Activated naive CD4-positive, alpha-beta T cell treated with anti-CD3 and anti-CD28 coated beads for 36 hours (primary cell): ENCODE data around the gene OR4K1. TPM values are rescaled to one million over a fixed set of nuclear protein-coding genes. Genes with fewer than 3 reads are reported as not detected.

Experiments used
- CTCF ChIA-PET: fragments of 350-600 bp; sonication (Branson Sonifier 250); formaldehyde crosslinking; loops from one replicate; lab custom pipeline; 2021; ENCODE audit warnings: antibody characterized with exemption; lab: Charles Lee
- DNase-seq: peaks from one replicate; pipeline ENCODE4 v3.0.0-alpha.2; 2020
- H3K27ac Mint-ChIP-seq: one replicate; pipeline ENCODE4 v1.8.0; 2021; ENCODE audit warnings: mild to moderate bottlenecking, mixed read lengths
- H3K27me3 Mint-ChIP-seq: one replicate; pipeline ENCODE4 v1.8.0; 2021; ENCODE audit warnings: low read depth, mixed read lengths
- H3K36me3 Mint-ChIP-seq: one replicate; pipeline ENCODE4 v1.8.0; 2021; ENCODE audit warnings: low read depth, mixed read lengths
- H3K4me1 Mint-ChIP-seq: one replicate; pipeline ENCODE4 v1.8.0; 2021; ENCODE audit warnings: low read depth, mixed read lengths
- H3K4me3 Mint-ChIP-seq: one replicate; pipeline ENCODE4 v1.8.0; 2021; ENCODE audit warnings: mild to moderate bottlenecking, moderate library complexity, mixed read lengths
- H3K9me3 Mint-ChIP-seq: one replicate; pipeline ENCODE4 v1.8.0; 2021; ENCODE audit warnings: mixed read lengths
- intact Hi-C: fragments of 100-400 bp; cut with micrococcal nuclease; formaldehyde crosslinking; loops from one replicate; pipeline ENCODE4 v1.15.1; 2023
- total RNA-seq, 2 experiments: library from RNA; stranded (reverse); gene quantifications; one replicate each; pipeline ENCODE4 v1.2.3, GENCODE V29; 2021

OR4K1 gene
- total RNA-seq, result not detected

DNA sequence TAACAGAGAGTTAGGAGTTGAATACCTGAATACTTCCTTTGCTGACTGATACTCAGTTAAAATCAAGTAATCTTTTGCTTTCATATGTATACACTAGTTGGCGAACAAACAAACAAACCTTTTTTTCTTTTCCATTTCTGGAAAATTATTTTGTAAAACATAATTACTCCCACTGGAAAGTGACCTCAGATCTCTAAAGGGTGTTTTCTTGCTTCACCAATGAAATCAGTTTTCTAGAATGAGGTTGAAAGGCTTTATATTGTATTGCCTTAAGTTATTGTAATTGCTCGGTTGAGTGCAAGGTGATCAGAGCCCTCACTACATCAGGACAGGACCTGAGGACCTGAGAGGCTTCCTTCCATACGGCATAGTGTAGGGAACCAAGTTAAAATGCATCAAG lies at the start of gene OR4K1:
TSS of gene OR4K1 (plus strand) at position 301 of the 400 bp plus-strand sequence. CDS start 4,750 bp downstream, outside the sequence.
- Mint-ChIP-seq H3K4me3 (no peak within 1 kb of the TSS), H3K36me3 (no peaks in the 10 kb centered on the region), H3K27ac (no peak within 1 kb of the TSS), H3K27me3 (peaks cover 1% of the 10 kb centered on the region), H3K9me3 (no peaks in the 10 kb centered on the region), H3K4me1 (no peaks in the 10 kb centered on the region)
- DNase-seq, result no peak
- intact Hi-C loops, result no loop called here
- CTCF ChIA-PET, result no interaction called here

DNA sequence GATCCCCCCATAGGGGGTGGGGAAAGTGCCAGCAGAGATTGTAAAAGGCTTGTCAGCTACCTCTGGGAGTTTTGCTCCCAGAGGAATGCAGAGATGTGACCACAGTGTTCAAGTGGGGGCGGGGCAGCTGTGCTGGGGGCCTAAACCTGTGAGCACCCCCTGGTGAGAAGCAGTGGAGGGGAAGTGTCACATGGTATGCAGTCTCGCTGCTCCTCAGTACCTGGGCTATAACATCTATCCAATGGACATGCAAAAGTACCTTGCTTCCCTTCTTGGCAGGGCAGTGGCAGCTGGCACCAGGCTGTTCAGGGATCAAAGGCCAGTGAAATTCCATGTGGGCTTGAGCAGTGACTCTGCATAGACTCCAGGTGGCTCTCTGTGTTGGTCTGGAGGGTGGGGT lies 35.4 kb upstream of the OR4K1 start:
- H3K27me3 Mint-ChIP-seq, result peaks cover 2% of the 10 kb centered on the region
- intact Hi-C loops, result no loop called here
- no peaks in the 10 kb centered on the region for H3K4me1 Mint-ChIP-seq

DNA sequence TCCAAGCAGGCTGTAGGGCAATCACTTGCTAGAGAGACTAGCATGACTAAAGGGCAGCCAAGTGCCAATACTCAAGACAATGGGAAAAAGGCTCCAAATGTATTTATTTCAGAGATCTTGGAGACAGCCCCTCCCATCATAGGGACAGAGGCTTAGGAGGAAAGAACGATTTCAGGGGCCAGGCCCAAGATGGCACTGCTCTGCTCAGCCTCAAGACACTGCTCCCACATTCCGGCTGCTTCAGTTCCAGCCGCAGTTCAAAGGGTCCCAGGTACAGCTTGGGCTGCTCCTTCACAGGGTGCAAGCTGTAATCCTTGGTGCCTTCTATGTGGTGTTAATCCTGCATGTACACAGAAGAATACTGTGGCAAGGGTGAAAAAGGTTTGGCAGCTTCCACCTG lies 29.7 kb upstream of the OR4K1 start:
- H3K27ac Mint-ChIP-seq, result no peak overlapping the region
- H3K4me1 Mint-ChIP-seq, result no peaks in the 10 kb centered on the region
- intact Hi-C loops, result no loop called here
- DNase-seq, result no peak
- CTCF ChIA-PET, result no interaction called here
- H3K36me3 Mint-ChIP-seq, result no peaks in the 10 kb centered on the region
- H3K9me3 Mint-ChIP-seq, result peaks cover 17% of the 10 kb centered on the region
- H3K27me3 Mint-ChIP-seq, result no peaks in the 10 kb centered on the region
- no peak overlapping the region for H3K4me3 Mint-ChIP-seq

More for the DNA sequence above, 35.4 kb upstream of the OR4K1 start:
- no peak overlapping the region for H3K4me3 Mint-ChIP-seq
- DNase-seq, result no peak
- H3K36me3 Mint-ChIP-seq, result peaks cover 4% of the 10 kb centered on the region
- no peak overlapping the region for H3K27ac Mint-ChIP-seq
- H3K9me3 Mint-ChIP-seq, result peaks cover 36% of the 10 kb centered on the region
- CTCF ChIA-PET, result interaction anchor here (1.1 kb wide), 1 partner anchor 17 kb away, joined by 4 read pairs; no protein-coding TSS in a partner anchor

DNA sequence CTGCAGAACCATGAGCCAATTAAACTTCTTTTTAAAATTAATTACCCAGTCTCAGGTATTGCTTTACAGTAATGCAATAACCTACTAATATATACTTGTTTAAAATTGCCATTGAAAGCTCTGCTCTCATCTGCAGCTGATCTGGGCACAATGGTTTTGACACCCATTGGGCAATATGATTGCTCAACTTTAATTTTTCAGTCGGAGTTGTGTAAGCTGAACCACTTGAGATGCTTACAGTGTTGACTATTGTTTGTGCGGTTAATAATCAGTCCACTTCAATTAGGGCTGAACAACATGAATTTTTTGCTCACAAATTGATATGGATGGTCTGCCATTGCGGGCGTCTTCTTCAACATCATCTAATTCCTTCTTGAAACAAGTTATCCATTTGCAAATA lies 28.3 kb upstream of the OR4K1 start:
- H3K4me1 Mint-ChIP-seq, result no peaks in the 10 kb centered on the region
- no peak overlapping the region for H3K4me3 Mint-ChIP-seq
- no peak for DNase-seq
- intact Hi-C loops, result no loop called here
- H3K9me3 Mint-ChIP-seq, result peaks cover 6% of the 10 kb centered on the region
- H3K27ac Mint-ChIP-seq, result no peak overlapping the region
- CTCF ChIA-PET, result no interaction called here
- no peaks in the 10 kb centered on the region for H3K27me3 Mint-ChIP-seq
- H3K36me3 Mint-ChIP-seq, result no peaks in the 10 kb centered on the region

DNA sequence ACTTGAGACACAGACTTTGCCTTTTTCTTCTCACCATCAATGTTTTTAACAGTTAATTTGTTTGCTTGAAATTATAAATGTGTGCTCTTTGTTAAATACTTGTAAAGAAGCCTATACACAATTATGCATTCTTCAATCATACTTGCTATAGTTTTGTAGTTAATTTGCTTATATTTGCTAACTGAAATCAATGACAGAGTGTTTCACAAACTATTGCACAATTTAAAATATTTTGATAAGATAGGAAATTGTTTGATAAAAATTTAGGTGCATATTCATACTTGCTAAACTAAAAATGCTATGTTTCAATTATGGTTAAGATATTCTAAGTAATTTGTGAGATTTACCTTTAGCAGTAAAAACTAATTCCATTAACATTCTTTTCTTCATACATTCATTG lies 24.1 kb upstream of the OR4K1 start:
- no peak overlapping the region for H3K27ac Mint-ChIP-seq
- H3K4me3 Mint-ChIP-seq, result no peak overlapping the region
- peaks cover 2% of the 10 kb centered on the region for H3K27me3 Mint-ChIP-seq
- CTCF ChIA-PET, result interaction anchor here (0.8 kb wide), 1 partner anchor 16 kb away, joined by 3 read pairs; no protein-coding TSS in a partner anchor
- intact Hi-C loops, result no loop called here
- no peaks in the 10 kb centered on the region for H3K4me1 Mint-ChIP-seq
- no peak for DNase-seq
- peaks cover 7% of the 10 kb centered on the region for H3K9me3 Mint-ChIP-seq
- no peaks in the 10 kb centered on the region for H3K36me3 Mint-ChIP-seq

- peaks cover 4% of the 10 kb centered on the region for H3K27me3 Mint-ChIP-seq
- no peak overlapping the region for H3K4me3 Mint-ChIP-seq
- H3K4me1 Mint-ChIP-seq, result no peaks in the 10 kb centered on the region
- no peak overlapping the region for H3K27ac Mint-ChIP-seq
- intact Hi-C loops, result no loop called here
- no peaks in the 10 kb centered on the region for H3K36me3 Mint-ChIP-seq
- no peak for DNase-seq
- CTCF ChIA-PET, result no interaction called here
- peaks cover 6% of the 10 kb centered on the region for H3K9me3 Mint-ChIP-seq
Measured at GRCh38 chr14:19911114-19911513, 19.6 kb upstream of the OR4K1 start.

DNA sequence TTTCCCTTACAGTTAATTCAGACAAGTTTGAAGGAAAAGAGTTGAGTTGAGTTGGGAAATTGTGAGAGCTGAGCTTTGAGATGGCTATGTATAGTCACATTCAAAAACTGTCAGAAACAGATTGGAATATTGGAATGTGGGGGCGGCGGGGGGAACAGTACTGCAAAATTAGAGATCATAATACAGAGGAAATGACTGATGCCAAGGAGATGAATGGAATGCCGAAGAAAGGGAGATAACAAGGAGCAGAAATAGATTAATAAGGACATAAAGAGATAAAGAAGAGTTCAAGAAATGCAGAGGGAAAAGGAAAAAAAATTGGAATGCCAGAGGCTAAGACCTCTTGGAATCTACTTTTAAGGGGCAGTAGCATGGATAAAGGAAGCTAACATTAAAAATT lies 13.5 kb upstream of the OR4K1 start:
- Mint-ChIP-seq H3K4me3 (no peak overlapping the region), H3K9me3 (no peaks in the 10 kb centered on the region), H3K27me3 (no peaks in the 10 kb centered on the region), H3K4me1 (no peaks in the 10 kb centered on the region), H3K36me3 (no peaks in the 10 kb centered on the region), H3K27ac (no peak overlapping the region)
- intact Hi-C loops, result no loop called here
- CTCF ChIA-PET, result interaction anchor here (0.6 to 1.3 kb wide), 2 partner anchors 11 to 113 kb away, joined by 3 read pairs; partner anchors contain the start of gene OR4N2
- DNase-seq, result no peak

DNA sequence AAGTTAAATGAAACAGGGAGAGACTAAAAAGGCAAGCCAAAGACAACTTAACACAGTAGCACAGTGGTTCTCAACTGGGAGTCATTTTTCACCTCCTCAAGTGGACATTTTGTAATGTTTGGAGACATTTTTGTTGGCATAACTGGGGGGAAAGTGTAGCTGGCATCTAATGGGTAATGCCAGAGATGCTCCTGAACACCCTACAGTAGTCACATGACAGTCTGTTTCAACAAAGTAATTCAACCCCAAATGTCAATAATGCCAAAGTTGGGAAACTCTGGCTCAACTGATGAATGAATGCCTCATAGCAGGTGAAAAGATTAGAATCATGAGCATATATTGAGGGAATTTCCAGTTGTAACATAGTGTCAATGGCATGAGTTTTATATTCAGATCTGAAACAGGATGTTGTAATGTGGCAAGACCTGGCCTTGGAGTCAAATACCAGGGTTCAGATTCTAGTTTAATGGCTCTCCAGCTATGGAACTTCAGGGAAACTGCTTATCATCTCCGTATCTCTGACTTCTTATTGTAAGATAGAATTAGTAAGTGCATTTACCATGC lies 12.7 kb upstream of the OR4K1 start:
- Mint-ChIP-seq H3K4me3 (no peak overlapping the region), H3K4me1 (no peaks in the 10 kb centered on the region), H3K36me3 (no peaks in the 10 kb centered on the region), H3K9me3 (no peaks in the 10 kb centered on the region), H3K27ac (no peak overlapping the region), H3K27me3 (no peaks in the 10 kb centered on the region)
- CTCF ChIA-PET, result no interaction called here
- DNase-seq, result no peak
- intact Hi-C loops, result no loop called here

DNA sequence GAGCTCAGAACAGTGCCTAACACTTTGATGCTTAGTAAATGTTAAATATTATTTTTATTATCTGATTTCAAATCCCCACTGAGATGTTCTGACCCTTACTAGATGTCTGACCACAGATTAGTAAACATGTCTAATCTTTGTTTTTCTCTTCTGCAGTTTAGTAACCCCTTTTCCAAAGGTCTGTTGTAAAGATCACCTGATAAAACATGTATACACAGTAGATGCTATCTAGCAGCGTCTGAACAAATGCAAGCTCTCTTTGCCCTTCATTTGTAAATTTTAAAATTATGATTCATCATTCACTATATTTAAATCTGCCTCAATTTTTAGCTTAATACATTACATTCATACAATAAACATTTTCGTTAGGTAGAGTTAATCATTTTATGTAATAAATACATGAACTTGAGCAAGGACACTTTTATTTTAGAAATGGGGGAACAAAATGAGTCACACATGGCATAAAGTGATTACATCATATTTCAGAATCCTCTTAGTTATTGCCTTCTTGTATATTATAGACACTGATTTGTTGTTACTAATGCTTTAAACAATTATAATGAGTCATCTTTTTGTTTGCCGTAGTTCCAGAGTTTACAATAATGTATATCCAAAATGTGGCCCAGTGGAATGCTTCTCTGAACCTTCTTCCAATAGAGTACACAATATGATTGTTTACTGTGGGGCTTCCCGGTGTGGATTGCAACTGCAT lies 12.0 kb upstream of the OR4K1 start:
- H3K27me3 Mint-ChIP-seq, result no peaks in the 10 kb centered on the region
- H3K36me3 Mint-ChIP-seq, result no peaks in the 10 kb centered on the region
- no peak for DNase-seq
- H3K4me1 Mint-ChIP-seq, result no peaks in the 10 kb centered on the region
- CTCF ChIA-PET, result no interaction called here
- intact Hi-C loops, result no loop called here
- no peak overlapping the region for H3K4me3 Mint-ChIP-seq
- H3K9me3 Mint-ChIP-seq, result no peaks in the 10 kb centered on the region
- no peak overlapping the region for H3K27ac Mint-ChIP-seq

DNA sequence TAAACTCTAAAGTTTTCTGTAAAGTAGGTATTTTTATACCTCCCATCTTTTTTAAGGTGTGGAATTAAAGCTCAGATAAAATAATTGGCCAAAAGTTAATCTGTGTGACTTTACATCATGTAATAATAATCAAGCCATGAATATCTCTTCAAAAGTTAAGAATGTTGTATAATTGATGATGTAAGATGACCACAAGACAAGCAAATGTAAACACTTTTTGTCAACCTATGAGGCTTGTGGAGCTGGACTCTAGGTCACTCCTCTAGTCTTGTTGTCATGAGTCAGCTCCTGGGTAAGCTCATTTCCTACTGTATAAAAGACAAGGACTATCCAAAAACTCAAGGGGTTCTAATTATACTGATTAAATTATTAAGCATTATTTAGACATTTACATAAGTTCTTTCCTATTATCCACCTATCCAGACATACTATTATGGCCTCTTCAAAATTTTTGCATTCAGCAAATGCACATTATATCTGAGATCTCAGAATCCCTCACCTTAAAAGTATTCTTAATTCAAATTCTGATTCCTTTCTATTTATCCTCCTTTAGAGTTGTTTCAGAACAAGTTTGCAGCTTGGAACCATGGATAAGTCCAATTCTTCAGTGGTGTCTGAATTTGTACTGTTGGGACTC lies 10.6 kb upstream of the OR4K1 start, which contains the start of gene OR4K5:
TSS of gene OR4K5 (plus strand) at position 587 of the 637 bp plus-strand sequence. CDS start at position 587, 0 bp downstream.
- no peaks in the 10 kb centered on the region for H3K9me3 Mint-ChIP-seq
- H3K27me3 Mint-ChIP-seq, result no peaks in the 10 kb centered on the region
- H3K4me3 Mint-ChIP-seq, result no peak within 1 kb of the TSS
- H3K27ac Mint-ChIP-seq, result no peak within 1 kb of the TSS
- no peaks in the 10 kb centered on the region for H3K4me1 Mint-ChIP-seq
- CTCF ChIA-PET, result no interaction called here
- no peaks in the 10 kb centered on the region for H3K36me3 Mint-ChIP-seq
- no peak for DNase-seq
- intact Hi-C loops, result no loop called here

DNA sequence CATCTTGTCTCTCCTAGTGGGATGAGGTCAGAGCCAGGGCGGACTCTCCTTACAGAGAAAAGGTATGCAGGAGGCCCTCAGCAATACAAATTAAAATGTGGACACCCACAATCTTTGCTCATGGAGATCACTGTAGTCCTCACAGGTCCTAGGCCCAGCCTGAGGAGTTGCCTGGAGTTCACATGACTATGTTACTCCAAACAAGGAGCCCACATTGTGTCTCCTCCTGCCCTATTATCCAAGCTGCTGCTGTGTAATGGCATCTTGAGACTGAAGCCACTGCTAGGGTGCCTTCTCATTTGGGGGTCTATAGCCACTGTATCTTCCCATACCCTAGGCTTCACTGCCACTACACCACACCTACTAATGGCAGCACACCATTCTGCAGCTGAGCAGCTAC lies 11.0 kb downstream of the OR4K1 start:
- H3K9me3 Mint-ChIP-seq, result no peaks in the 10 kb centered on the region
- H3K4me3 Mint-ChIP-seq, result no peak overlapping the region
- H3K27me3 Mint-ChIP-seq, result no peaks in the 10 kb centered on the region
- H3K27ac Mint-ChIP-seq, result no peak overlapping the region
- DNase-seq, result no peak
- H3K4me1 Mint-ChIP-seq, result no peaks in the 10 kb centered on the region
- intact Hi-C loops, result no loop called here
- no peaks in the 10 kb centered on the region for H3K36me3 Mint-ChIP-seq
- CTCF ChIA-PET, result no interaction called here

- Mint-ChIP-seq H3K27ac (no peak overlapping the region), H3K4me1 (no peaks in the 10 kb centered on the region), H3K36me3 (no peaks in the 10 kb centered on the region), H3K9me3 (peaks cover 2% of the 10 kb centered on the region), H3K4me3 (no peak overlapping the region), H3K27me3 (no peaks in the 10 kb centered on the region)
- CTCF ChIA-PET, result no interaction called here
- intact Hi-C loops, result no loop called here
- DNase-seq, result no peak
Measured at GRCh38 chr14:19947413-19948090, 16.8 kb downstream of the OR4K1 start.
